GM19193 (cell line): ENCODE measurements around the gene LAMA1.

Experiments used
- POLR2A ChIP-seq: IDR thresholded peaks from 4 replicates; pipeline ENCODE4 v1.6.1; 2011; ENCODE audit not compliant: insufficient read depth, insufficient read length; ENCODE audit errors: extremely low read depth

The LAMA1 gene

DNA sequence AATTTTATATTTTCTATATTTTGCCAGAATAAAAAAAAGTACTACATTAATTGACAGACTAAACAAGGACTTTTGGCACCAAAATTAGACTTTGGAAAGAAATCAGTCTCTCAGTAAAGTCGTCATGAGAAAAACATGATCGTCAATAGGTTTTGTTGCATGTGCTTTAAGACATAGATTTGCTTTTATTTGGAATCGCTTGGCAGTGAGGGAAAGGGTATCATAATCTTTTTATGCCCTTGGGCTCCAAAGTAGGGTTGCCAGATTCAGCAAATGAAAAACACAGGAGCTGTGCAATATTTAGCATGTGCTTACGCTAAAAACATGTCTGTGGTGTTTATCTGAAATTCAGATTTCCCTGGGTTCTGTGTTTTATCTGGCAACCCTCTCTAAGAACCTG lies 177.6 kb downstream of the LAMA1 start:
- TF ChIP-seq POLR2A, result no peak

DNA sequence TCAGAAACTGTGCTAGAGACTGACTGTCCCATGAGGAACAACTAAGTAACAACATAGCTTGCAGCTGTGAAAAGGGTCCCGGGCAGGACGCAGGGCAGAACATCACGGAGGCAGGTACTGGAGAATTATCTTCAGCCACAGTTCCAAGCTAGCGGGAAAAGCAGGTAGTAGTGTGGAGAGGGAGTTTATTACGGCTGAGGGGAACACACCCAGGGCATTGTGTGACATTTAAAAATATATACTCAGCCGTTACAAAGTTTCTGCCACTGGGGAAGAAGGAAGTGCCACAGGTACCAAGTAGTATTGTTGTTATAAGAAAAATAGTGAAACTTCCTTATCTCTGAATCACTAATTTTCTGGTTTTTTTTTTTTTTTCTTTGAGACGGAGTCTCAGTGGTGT lies 179.6 kb downstream of the LAMA1 start:
- TF ChIP-seq POLR2A, result no peak

DNA sequence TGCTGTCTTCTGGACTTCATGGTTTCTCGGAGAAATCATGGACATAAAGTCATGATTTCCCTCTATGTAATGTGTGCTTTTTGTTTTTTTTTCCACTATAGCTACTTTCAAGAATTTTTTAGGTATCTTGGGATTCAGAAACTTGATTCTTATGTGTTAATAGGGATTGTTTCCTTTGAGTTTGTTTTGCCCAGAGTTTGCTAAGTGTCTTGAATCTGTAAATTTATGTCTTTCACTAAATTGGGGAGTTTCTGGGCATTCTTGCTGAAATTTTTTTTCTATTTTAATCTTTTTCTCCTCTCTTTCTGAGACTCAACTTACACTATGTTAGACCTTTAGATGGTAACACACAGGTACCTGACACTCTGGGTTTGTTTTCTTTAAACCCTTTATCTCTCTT lies 182.7 kb downstream of the LAMA1 start:
- TF ChIP-seq POLR2A, result no peak

DNA sequence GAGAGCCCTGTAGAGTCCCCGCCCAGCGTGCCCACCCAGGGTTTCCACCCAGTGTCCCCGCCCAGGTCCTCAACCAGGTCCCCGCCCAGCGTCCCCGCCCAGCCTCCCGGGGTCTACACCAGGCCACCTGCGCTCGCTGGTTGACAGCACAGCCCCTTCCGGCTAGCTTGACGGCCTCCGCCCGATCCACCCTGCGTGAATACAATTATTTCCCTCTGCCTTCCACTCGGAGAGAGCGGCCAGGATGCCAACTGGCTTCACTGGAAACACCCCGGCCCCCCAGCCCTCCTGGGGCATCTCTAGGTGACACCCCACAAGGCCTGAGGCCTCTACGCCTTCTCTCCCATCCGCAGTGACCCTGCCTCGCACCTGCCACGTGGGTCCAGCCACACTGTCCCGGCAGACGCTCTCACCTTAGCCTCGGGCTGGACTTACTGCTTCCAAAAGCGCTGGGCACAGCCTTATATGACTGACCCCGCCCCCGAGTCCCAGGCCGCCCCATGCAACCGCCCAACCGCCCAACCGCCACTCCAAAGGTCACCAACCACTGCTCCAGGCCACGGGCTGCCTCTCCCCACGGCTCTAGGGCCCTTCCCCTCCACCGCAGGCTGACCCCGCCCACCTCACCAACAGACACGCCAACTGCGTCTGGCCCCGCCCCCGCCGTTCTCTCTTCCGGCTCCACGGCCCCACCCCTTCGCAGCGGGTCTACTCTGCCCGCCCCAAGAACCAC lies 188.1 kb downstream of the LAMA1 start:
- TF ChIP-seq POLR2A, result no peak

DNA sequence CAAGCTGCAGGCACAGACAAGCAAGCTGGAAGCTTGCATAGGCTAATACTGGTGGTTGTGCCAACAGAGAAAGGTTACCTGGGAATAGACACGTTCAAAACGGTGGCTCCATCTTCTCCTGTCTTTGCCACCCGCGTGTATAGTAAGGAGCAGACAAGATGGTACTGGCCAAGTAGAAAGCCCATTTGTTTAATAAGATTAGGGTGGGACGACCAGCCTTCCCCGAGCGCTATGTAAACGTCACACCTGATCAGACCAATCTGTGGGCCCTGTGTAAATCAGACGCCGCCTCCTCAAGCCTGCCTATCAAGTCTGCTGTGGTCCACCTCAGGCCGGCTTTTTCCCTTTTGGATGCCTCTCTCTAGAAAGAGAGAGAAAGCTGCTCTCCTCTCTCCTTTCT lies 189.2 kb downstream of the LAMA1 start:
- TF ChIP-seq POLR2A, result no peak

DNA sequence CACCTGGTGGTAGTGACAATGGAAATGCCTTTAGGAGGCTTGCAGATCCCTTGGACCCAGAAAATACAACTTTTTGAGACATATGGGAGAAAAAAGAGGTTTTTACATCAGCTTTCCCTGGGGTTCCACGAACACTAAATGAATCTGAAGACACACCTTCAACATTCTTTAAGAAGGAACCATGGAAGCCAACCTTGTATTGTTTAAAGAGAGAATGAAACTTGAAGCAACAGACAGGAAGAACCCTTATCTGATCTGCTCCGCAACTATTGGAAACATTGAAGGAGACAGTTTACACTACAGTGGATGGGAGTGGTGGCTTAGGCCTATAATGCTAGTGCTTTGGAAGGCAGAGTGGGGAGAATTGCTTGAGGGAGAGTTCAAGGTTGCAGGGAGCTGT lies 190.4 kb downstream of the LAMA1 start:
- TF ChIP-seq POLR2A, result no peak

DNA sequence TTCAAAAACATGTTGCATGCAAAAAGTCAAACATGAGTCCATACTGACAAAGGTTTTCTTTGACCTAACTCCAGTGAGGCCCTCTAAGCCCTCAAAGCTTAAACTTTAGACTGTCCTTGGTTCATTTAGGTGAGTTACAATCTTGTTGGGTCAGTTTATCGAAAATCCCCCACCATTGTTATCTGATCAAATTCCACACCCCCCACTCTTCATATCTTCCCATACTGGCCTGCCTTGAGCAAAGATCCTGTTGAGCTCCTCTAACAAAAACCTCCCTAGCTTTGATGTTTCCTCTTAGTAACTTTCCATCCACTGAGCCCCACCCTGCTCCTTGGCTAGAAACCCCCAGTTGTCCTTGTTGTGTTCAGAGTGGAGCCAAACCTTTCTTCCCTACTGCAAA lies 194.4 kb downstream of the LAMA1 start:
- TF ChIP-seq POLR2A, result no peak

DNA sequence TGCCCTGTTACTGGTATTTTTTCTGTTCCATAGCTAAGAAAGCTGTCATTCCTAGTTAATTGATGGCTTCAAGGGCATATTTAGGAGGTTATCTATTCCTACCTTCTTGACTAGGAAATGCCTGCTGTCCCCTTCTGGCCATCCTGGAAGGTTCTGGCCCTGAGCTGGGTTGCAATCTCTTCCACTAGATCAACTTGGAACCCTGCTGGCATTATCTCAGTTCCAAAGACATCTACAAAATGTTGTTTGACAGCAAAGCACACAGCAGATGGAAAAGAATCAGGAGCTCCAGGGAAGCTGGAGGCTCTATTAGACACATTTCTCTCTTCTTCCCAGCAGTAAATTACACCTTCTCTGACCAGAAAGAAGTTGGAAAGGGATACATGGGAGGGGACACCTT lies 196.0 kb downstream of the LAMA1 start:
- no peak for TF ChIP-seq POLR2A

DNA sequence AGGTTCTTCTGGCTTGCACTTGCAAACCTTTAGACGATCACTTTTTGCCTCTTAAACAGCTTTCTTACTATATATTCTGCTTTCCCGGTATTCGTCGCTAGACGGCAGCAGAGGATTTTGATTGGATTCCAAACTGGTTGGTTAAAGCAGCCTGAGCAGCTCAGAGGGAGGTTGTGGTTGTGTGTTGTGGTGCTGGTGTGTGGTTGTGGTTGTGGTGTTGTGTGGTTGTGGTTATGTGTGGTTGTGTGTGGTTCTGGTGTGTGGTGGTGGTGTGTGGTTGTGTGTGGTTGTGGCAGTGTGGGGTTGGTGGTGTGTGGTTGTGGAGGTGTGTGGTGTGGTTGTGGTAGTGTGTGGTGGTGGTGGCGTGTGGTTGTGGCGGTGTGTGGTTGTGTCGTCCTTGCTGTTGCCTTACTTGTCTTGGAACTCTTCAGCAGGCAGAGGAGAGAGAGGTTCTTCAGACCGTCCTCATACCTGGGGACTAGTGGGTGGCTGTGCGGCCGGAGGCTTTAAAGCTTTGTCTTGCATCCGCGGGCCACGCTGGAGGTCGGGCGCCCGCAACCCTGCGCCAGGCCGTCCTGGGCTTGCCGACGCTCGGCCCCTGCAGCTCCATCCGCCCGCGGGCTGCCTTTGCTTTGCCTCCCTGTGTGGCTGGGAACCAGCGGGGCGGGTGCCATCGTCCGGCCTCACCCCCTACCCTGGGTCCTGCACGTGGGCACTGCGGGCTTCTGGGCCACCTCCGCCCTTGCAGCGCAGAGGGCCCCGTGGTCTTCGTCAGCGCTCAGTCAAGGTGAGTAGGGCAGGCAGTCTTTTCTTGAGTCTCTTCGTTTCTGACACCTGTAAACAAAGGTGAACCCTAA lies 197.3 kb downstream of the LAMA1 start:
- TF ChIP-seq POLR2A, result no peak

DNA sequence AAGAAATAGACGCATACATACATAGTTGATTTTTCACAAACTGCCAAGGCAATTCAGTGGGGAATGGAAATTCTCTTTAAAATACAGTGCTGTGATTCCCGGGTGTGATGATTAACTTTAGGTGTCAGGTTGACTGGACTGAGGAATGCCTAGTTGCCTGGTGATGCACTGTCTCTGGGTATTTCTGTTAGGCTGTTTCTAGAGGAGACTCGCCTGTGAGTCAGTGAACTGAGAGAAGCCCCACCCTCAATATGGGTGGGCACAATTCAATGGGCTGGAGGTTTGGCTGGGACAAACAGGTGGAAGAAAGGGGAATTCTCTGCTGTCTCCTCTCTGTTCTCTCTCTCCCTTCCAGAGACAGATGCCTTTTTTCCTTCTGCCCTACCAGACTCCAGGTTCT lies 200.5 kb downstream of the LAMA1 start:
- TF ChIP-seq POLR2A, result no peak

DNA sequence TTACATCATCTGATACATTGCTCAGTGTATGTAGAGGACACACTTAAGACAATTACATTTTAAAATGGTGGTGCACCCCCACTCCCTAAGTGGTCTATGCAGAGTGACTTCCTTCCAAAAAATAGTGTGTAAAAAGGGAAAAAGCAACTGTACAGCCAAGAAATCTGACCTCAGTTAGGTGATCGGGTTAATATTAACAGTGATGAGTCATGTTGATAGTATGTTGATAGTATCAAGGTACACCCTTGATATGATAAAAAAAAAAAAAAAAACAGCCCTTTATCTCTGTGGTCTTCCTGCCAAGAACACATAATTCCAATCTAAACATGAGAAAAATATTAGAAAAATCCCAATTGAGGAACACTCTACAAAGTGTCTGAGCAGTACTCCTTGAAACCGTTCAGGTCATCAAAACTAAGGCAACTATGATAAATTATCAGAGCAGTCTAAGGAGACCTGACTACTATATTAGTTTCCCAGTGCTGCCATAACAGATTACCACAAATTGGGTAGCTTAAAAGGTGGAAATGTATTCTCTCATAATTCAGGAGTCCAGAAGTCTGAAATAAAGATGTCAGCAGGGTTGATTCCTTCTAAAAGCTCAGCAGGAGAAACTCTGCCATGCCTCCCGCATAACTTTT lies 216.2 kb downstream of the LAMA1 start:
- no peak for TF ChIP-seq POLR2A

DNA sequence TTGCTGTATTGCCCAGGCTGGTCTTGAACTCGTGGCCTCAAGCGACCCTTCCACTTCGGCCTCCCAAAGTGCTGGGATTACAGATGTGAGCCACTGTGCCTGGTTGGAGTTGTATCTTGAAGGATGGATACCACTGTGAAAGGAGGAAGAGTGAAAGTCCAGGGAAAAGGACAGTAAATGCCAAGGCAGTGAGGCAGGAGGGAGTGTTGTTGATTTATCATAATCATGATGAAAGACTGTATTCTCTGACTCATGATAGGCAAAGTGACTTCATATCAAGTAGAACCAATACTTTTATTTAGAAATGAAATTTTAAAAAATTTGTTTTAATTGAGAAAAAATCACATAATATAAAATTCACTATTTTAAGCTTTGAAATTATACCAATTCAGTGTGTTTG lies 225.8 kb downstream of the LAMA1 start:
- no peak for TF ChIP-seq POLR2A
